ENCODE measurements around the gene REEP5.
"Not testable (repeated sequence)": the region's sequence is repeated elsewhere in the genome, so short reads cannot be mapped to it uniquely, and the experiment has no call there.

The REEP5 gene

GRCh38 chr5:112886975-112887374 lies 35.1 kb downstream of the REEP5 start:
- DNase-seq (ENCODE audit: low spot score), result no peak

GRCh38 chr5:112885001-112885400 lies 37.0 kb downstream of the REEP5 start:
- DNase-seq (ENCODE audit: low spot score), result no peak

GRCh38 chr5:112883192-112883591 lies 38.8 kb downstream of the REEP5 start:
- no peak for DNase-seq (ENCODE audit: low spot score)

GRCh38 chr5:112880219-112880964 lies 41.6 kb downstream of the REEP5 start:
- DNase-seq (ENCODE audit: low spot score), result no peak

- DNase-seq (ENCODE audit: low spot score), result no peak
Observed at GRCh38 chr5:112878760-112879159, 43.3 kb downstream of the REEP5 start.

- no peak for DNase-seq (ENCODE audit: low spot score)
Observed at GRCh38 chr5:112878101-112878500, 43.9 kb downstream of the REEP5 start.

- DNase-seq (ENCODE audit: low spot score), result no peak
Observed at GRCh38 chr5:112876362-112876761, 45.7 kb downstream of the REEP5 start.

- DNase-seq (ENCODE audit: low spot score), result no peak
Observed at GRCh38 chr5:112870966-112871365, 51.1 kb downstream of the REEP5 start.

GRCh38 chr5:112869948-112870347 lies 52.1 kb downstream of the REEP5 start:
- DNase-seq (ENCODE audit: low spot score), result no peak

- DNase-seq (ENCODE audit: low spot score), result no peak
Observed at GRCh38 chr5:112867411-112867810, 54.6 kb downstream of the REEP5 start.

- DNase-seq (ENCODE audit: low spot score), result no peak
Observed at GRCh38 chr5:112866739-112867138, 55.3 kb downstream of the REEP5 start.

- DNase-seq (ENCODE audit: low spot score), result no peak
Observed at GRCh38 chr5:112865128-112865527, 56.9 kb downstream of the REEP5 start.

GRCh38 chr5:112863549-112863948 lies 58.5 kb downstream of the REEP5 start:
- DNase-seq (ENCODE audit: low spot score), result no peak

GRCh38 chr5:112862085-112862484 lies 59.9 kb downstream of the REEP5 start:
- DNase-seq (ENCODE audit: low spot score), result no peak

- DNase-seq (ENCODE audit: low spot score), result no peak
Observed at GRCh38 chr5:112861638-112861985, 60.4 kb downstream of the REEP5 start.

- DNase-seq (ENCODE audit: low spot score), result peak; percentile 94
Observed at GRCh38 chr5:112860929-112861637, 60.9 kb downstream of the REEP5 start, which contains the start of gene SRP19. TSS of gene SRP19 (plus strand) at chr5:112861287. CDS start at chr5:112861377, 90 bp downstream.

- DNase-seq (ENCODE audit: low spot score), result not testable (repeated sequence)
Observed at GRCh38 chr5:112860571-112860928, 61.5 kb downstream of the REEP5 start.

- no peak for DNase-seq (ENCODE audit: low spot score)
Observed at GRCh38 chr5:112857866-112858265, 64.2 kb downstream of the REEP5 start.

- DNase-seq (ENCODE audit: low spot score), result no peak
Observed at GRCh38 chr5:112854651-112855050, 67.4 kb downstream of the REEP5 start.

GRCh38 chr5:112849912-112850311 lies 72.1 kb downstream of the REEP5 start:
- DNase-seq (ENCODE audit: low spot score), result no peak

GRCh38 chr5:112848116-112848811 lies 73.8 kb downstream of the REEP5 start:
- peak; percentile 47 for DNase-seq (ENCODE audit: low spot score)

GRCh38 chr5:112847306-112847705 lies 74.7 kb downstream of the REEP5 start:
- DNase-seq (ENCODE audit: low spot score), result no peak

GRCh38 chr5:112846556-112846955 lies 75.5 kb downstream of the REEP5 start:
- no peak for DNase-seq (ENCODE audit: low spot score)

Measured in AG08396 (cell line).